ENCODE data around the gene SPATA20.

Gene SPATA20

DNA sequence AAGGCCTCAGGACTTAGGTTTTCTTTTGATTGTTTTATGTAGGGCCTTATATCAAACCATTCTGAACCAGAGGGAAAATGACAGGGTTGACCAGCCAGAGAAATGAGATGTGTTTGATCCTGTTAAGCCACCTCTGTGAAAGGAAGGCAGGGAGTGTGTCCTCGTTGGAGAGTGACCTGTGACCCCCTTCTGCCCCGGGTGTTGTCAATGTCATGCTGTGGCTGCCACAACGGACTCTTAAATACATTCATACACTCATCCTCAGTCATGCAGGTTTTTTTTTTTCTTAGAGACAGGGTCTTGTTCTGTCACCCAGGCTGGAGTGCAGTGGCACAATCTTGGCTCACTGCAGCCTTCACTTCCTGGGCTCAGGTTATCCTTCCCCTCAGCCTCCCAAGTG lies 32.6 kb upstream of the SPATA20 start:
- TF ChIP-seq, protein P1, sequence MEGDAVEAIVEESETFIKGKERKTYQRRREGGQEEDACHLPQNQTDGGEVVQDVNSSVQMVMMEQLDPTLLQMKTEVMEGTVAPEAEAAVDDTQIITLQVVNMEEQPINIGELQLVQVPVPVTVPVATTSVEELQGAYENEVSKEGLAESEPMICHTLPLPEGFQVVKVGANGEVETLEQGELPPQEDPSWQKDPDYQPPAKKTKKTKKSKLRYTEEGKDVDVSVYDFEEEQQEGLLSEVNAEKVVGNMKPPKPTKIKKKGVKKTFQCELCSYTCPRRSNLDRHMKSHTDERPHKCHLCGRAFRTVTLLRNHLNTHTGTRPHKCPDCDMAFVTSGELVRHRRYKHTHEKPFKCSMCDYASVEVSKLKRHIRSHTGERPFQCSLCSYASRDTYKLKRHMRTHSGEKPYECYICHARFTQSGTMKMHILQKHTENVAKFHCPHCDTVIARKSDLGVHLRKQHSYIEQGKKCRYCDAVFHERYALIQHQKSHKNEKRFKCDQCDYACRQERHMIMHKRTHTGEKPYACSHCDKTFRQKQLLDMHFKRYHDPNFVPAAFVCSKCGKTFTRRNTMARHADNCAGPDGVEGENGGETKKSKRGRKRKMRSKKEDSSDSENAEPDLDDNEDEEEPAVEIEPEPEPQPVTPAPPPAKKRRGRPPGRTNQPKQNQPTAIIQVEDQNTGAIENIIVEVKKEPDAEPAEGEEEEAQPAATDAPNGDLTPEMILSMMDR (IDR thresholded peaks at IDR 0.05; ENCODE audit: insufficient read depth, low read depth, low read length, missing control alignments) = no peak
- no peak for DNase-seq (ENCODE audit: low read depth)
- no peak overlapping the region for H3K4me3 ChIP-seq (ENCODE audit: low read length)

DNA sequence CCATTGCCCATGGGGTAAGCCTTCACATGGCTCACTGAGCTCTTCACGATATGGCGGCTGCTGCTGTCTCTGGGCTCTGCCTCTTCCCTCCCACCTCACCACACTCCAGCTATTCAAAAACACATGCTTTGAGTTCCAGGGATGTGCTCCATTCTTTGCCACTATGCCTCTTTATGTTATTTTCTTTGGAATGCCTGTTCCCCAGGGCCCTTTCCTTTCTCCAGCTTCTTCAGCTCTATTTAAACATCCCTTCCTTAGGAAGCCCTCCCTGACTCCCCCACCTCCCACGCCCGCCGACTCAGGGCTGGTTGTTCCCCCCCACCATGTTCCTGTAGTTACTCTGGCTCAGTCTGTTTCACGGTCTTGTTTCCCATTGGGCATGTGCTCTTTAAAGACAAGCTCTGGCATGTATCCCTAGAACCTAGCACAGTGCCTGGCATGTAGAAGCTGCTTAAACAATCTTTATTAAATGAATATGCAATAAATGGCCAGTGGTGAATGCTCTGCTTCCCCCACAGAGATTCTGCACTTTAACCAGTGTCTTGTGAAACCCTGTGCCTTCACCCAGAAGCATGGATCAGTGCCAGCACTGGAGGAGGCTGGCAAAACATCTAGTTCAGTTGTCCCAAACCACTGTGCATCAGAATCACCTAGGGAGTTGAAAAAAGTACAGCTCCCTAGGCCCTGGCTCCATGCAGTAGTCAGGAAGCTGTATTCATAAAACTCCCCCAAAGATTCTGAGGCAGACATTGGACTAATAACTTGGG lies 31.9 kb upstream of the SPATA20 start:
- peak; percentile 38 for DNase-seq (ENCODE audit: low read depth)
- TF ChIP-seq, protein P1 (IDR thresholded peaks at IDR 0.05; ENCODE audit: insufficient read depth, low read depth, low read length, missing control alignments) = no peak

DNA sequence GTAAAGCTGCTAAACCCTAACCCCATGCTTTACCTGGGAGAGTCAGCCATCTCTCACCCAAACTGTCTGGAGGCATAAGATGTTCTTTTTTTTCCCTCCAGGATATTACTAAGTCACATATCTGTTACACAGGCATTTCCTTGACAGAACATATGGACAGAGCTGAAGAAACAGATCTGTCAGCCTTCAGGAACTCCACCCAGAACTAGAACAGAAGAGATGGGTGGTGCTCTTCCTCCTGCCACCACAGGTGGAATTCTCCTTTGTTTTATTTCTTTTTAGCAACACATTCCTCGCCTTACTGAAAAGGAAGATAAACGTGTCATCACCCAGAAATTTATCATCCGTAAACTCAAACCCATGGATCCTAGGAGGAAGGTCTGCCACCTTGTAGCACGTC lies 30.0 kb upstream of the SPATA20 start:
- TF ChIP-seq, protein P1 (IDR thresholded peaks at IDR 0.05; ENCODE audit: insufficient read depth, low read depth, low read length, missing control alignments) = peak; percentile 33
- peak; percentile 70 for DNase-seq (ENCODE audit: low read depth)
- no peak overlapping the region for H3K4me3 ChIP-seq (ENCODE audit: low read length)

More for the DNA sequence above, 31.9 kb upstream of the SPATA20 start:
- H3K4me3 ChIP-seq (ENCODE audit: low read length) = no peak overlapping the region

DNA sequence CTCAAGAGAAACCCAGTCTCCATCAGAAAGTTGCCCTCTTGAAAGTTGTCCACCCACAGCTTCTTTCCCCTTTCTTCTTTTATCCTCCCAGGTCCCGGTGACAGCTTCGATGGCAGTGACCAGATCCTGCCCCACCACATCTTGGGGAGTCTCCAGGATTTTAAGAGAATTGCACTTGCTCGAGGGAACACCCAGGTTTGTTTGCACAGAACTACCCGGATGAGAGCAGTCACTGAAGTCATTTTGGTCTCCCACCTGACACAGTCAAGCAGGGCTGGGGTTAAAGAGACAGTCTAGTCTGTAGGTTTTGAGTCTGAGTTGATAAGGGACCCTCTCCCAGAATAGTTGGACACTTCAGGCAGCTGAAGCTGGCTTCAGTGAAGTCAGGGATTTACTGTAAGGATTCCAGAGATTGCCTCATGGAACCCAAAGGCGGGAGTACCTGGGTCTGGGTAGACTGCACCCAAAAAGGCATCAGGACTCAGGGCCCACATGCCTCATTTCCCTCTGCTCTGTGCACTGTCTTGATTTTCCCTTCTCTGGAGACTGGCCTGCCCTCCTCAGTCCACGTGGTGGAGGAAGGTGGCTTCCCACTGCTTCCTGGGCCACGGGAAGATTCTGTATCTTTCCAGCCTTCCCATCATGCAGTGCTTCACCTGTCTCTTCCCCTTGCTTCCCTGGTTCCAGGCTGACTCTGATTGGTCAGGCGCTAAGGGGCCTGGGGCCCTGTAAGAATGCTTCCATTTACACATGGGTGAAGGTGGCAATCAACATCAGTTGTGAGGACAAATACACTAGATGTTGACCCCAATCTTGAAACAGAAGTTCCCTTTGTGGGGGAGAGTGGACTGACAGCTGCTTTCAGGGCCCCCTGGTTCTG lies 29.2 kb upstream of the SPATA20 start:
- no peak overlapping the region for H3K4me3 ChIP-seq (ENCODE audit: low read length)
- DNase-seq (ENCODE audit: low read depth) = no peak
- TF ChIP-seq, protein P1 (IDR thresholded peaks at IDR 0.05; ENCODE audit: insufficient read depth, low read depth, low read length, missing control alignments) = no peak

DNA sequence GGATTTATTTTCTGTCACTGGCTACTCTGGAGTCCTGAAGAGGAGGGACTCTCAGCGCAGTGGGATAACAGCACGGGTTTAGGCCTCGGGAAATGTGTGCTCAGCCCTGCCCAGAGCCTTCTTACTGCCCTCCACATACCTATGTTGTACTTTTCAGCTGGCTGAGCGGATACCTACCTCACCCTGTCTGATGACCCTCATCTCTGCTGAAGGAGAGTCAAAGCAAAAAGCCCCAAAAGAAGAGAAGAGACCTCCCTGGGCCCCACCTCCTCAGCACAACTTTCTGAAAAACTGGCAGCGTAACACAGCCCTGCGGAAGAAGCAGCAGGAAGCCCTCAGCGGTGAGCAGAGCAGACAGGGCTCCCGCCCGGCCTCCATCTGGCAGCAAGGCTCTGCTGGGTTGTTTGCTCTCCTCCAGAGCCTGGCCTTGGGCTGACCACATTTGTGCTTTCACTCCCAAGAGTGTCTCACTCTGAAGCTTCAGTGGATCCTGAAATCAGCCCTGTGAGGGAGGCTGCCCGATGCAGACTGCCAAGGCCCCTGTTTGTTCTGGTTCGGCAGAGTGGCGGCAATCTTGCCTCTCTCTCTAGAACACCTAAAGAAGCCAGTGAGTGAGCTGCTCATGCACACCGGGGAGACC lies 28.5 kb upstream of the SPATA20 start:
- H3K4me3 ChIP-seq (ENCODE audit: low read length) = no peak overlapping the region
- DNase-seq (ENCODE audit: low read depth) = no peak
- TF ChIP-seq, protein P1 (IDR thresholded peaks at IDR 0.05; ENCODE audit: insufficient read depth, low read depth, low read length, missing control alignments) = no peak

DNA sequence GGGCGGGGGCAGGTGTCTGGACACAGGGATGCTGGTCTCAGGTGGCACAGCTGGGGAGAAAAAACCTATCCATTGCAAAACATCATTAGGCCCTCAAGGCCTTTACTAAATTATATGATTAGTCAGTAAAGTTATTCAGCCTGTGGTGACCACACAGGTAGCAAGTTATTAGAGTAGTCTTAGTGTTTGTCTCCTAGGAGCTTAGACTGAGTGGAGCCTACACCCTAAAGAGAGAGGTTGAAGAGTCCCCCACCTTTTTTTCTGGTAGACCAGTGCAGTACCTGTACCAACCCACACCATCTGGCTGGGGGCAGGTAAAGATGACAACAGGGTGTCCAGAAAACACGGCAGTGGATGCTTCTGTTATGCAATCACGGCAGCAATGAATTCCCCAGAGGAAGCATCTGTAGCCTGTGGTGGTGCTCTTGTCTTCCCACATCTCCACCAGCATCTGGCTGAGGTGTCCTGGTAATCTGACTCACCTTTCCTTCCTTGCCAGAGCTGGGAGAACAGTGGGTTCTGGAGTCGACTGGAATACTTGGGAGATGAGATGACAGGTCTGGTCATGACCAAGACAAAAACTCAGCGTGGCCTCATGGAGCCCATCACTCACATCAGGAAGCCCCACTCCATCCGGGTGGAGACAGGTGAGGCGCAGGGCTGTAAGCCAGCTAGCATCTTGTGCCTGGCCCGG lies 27.7 kb upstream of the SPATA20 start:
- TF ChIP-seq, protein P1 (IDR thresholded peaks at IDR 0.05; ENCODE audit: insufficient read depth, low read depth, low read length, missing control alignments) = no peak
- H3K4me3 ChIP-seq (ENCODE audit: low read length) = no peak overlapping the region
- DNase-seq (ENCODE audit: low read depth) = peak; percentile 95
